Fibroblast of villous mesenchyme (primary cell): ENCODE measurements around the gene PCED1B. TPM values are rescaled to one million over a fixed set of nuclear protein-coding genes. Genes with fewer than 3 reads are reported as not detected.

ENCODE experiments used
- DNase-seq: peaks from one replicate; pipeline ENCODE4 v3.0.0-alpha.2; 2010; ENCODE audit warnings: low read depth
- H3K4me3 ChIP-seq: 2 replicates; pipeline ENCODE4 v1.5.1; 2011; ENCODE audit warnings: low read depth, mild to moderate bottlenecking, low read length
- total RNA-seq: library from RNA; depleted of rRNA; stranded (reverse); fragments of >200 nt; gene quantifications from 2 replicates; pipeline ENCODE4 v1.2.3, GENCODE V29; 2012
- TF ChIP-seq, protein P1 (sequence below): IDR thresholded peaks from 2 replicates; pipeline ENCODE4 v1.5.1; 2012; ENCODE audit warnings: low read depth, mild to moderate bottlenecking, low read length; ENCODE audit not compliant: insufficient read depth

PCED1B gene
- total RNA-seq, 1 donor, result 1.7 TPM

DNA sequence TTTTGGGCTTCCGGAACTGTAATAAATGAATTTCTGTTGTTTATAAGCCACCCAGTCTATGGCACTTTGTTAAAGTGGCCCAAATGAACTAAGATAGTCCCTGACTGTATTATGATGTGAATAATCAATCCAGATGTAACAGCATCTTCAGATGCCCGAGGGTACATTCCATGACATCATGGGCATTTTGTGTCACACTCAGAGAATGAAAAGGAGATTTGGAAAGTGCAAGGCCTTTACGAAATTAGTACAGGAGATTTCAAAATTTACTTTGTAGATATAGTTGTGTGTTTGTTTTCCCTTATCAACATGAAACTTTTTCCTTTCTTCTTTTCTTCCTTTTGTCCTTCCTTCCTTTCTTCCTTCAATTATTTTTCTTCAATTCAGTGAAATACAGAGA lies 54.6 kb downstream of the PCED1B start:
- no peak for DNase-seq
- TF ChIP-seq, protein P1, sequence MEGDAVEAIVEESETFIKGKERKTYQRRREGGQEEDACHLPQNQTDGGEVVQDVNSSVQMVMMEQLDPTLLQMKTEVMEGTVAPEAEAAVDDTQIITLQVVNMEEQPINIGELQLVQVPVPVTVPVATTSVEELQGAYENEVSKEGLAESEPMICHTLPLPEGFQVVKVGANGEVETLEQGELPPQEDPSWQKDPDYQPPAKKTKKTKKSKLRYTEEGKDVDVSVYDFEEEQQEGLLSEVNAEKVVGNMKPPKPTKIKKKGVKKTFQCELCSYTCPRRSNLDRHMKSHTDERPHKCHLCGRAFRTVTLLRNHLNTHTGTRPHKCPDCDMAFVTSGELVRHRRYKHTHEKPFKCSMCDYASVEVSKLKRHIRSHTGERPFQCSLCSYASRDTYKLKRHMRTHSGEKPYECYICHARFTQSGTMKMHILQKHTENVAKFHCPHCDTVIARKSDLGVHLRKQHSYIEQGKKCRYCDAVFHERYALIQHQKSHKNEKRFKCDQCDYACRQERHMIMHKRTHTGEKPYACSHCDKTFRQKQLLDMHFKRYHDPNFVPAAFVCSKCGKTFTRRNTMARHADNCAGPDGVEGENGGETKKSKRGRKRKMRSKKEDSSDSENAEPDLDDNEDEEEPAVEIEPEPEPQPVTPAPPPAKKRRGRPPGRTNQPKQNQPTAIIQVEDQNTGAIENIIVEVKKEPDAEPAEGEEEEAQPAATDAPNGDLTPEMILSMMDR, result no peak
- H3K4me3 ChIP-seq, result no peak overlapping the region

DNA sequence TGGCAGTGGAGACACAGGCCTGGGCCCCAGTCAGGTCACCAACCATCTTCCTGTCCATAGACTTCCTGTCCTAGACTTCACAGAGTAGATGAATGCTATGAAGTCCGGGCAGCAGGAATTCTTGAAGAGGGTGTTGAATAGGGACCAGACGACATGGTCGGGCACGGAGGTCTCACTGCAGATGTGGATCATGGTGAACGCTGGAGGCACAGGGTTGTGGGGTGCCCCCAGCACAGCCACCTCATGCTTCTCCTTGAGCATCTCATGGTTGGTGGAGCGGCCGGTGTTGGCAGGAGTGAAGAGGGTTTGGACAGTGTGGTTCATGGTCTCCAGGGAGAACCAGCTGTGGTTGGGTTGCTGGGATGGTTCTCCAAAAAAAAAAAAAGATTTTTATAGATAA lies 56.2 kb downstream of the PCED1B start:
- TF ChIP-seq, protein P1, result no peak
- no peak for DNase-seq
- no peak overlapping the region for H3K4me3 ChIP-seq

DNA sequence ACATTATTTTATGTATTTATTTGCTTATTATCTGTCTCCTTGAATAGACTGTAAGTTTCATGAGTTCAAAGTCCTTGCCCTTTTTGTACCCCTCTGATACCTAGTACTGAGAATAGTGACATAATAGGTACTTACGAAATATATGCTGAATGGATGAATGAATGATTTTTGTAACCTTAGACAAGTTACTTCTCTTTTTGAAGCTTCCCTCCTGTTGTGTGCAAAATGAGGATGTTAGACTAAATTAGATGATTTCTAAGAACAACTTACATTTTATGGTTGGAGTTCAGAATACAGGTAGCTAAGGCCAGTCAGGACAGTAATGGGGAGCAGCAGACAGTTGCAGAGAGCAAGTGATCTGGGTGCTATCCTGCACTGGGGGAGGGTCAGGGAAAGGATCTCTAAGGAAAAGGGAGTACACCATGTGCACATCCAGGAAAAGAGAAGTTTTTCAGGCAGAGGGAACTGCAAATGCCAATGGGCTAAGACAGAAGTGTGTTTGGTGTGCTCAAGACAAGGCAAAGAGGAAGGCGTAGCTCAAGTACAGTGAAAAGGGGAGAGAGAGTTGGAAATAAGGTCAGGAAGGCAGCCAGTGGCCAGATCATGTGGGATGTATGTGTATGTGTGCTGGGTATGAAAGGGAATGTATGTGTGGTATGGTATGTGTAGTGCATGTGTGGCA lies 59.7 kb downstream of the PCED1B start:
- no peak for DNase-seq
- TF ChIP-seq, protein P1, result no peak
- H3K4me3 ChIP-seq, result no peak overlapping the region

DNA sequence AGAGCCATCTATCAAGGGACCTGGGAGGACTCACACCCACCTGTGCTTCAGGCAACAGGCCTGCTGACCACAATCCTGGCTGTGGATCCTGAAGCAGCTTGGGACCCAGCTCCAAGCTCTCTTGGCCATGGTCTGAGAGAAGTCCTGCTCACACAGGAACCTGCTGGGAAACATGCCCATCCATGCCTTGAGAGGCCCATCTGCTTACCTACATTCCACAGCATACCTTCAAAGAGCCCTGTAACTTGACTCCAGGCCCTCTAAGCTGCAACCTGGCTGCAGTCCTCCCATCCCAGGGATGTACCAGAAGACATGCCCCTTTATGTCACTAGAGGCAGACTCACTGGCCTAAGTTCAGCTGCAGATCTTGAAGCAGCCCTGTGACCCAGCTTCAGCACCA lies 62.0 kb downstream of the PCED1B start:
- TF ChIP-seq, protein P1, result no peak
- H3K4me3 ChIP-seq, result no peak overlapping the region
- DNase-seq, result no peak

DNA sequence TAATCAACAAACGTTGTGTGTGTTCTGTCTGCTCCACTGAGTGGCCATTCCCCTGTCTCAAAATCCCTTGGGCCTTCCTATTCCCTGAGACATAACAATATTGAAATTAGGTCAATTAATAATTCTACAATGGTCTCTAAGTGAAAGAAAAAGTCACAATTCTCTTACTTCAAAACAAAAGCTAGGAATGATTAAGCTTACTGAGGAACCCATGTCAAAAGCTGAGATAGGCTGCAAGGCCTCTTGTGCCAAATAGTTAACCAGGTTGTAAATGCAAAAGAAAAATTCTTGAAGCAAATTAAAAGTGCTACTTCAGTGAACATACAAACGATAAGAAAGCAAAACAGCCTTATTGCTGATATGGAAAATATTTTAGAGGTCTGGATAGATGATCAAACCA lies 65.3 kb downstream of the PCED1B start:
- TF ChIP-seq, protein P1, result no peak
- H3K4me3 ChIP-seq, result no peak overlapping the region
- no peak for DNase-seq

DNA sequence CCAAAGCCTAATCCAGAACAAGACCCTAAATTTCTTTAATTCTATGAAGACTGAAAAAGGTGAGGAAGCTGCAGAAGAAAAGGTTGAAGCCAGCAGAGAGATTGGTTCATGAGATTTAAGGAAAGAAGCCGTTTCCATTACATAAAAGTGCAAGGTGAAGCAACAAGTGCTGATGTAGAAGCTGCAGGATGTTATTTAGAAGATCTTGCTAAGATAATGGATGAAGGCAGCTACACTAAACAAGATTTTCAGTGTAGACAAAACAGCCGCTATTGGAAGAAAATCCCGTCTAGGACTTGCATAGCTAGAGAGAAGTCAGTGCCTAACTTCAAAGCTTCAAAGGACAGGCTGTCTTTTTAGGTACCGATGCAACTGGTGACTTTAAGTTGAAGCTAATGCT lies 65.8 kb downstream of the PCED1B start:
- H3K4me3 ChIP-seq, result no peak overlapping the region
- TF ChIP-seq, protein P1, result no peak
- DNase-seq, result peak; percentile 17

DNA sequence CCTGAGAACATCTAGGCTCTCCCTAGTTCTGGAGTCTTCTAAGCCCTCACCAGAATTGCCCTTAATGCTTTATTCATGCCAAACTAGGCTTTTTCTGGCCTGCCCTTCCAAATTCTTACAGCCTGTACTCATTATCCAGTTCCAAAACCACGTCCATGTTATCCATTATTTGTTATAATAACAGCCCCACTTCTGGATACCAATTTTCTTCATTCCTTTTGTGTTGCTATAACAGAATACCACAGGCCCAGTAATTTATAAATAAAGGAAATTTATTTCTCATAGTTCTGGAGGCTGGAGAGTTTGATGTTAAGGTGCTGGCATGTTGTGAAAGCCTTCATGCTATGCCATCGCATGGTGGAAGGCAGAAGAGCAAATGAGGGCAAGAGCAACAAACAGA lies 68.3 kb downstream of the PCED1B start:
- DNase-seq, result no peak
- TF ChIP-seq, protein P1, result no peak
- H3K4me3 ChIP-seq, result no peak overlapping the region
